Cardiac atrium fibroblast (primary cell): ENCODE results near the gene LSM4. TPM values are rescaled to one million over a fixed set of nuclear protein-coding genes. Genes with fewer than 3 reads are reported as not detected.

Experiments
- total RNA-seq: library from RNA; depleted of rRNA; stranded (reverse); fragments of >200 nt; gene quantifications from 2 replicates; pipeline ENCODE4 v1.2.3, GENCODE V29; 2015

LSM4 gene
- 162 and 199 TPM in 2 replicates for total RNA-seq

DNA sequence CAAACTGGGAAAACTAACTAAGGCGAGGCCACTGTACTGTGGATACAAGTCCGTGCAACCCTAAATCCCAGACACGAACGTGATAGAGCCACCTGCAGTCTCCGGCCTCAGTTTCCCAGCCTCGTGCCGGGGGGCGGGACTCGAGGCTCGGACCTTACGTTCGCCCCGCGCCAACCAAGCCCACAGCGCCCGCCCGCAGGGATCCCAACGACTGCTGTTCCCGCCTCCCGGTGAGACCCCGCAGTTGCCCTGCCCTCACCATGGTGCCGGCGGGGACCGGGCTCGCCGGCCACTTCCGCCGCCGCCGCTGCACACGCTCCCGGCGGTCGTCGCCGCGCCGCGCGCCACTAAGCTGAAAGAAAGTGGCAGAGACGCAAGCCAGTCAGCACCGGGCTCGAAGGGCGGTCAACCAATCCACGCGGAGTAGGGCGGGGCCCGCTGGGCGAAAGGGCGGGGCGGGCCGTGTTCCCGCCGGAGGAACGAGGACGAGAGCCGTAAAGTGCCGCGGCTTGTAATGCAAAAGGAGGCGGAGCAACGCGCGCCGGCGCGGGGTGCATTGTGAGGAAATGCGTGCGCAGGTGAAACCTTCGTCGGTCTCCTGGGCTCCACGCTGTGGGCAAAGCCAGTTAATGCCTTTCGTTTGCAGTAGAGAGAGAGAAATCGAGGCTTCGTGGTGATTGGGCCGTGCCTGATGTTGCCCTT, at the start of gene LSM4:
Gene LSM4, minus strand, starts transcription at position 318 of the 702 bp plus-strand sequence. Its CDS starts 56 bp downstream, at position 262.

GRCh38 chr19:18340190-18340989, 17.5 kb upstream of the LSM4 start, which contains the start of gene PGPEP1:
Gene PGPEP1, plus strand, starts transcription at chr19:18340598. Its CDS starts 84 bp downstream, at chr19:18340682.

GRCh38 chr19:18281082-18282020, 41.5 kb downstream of the LSM4 start, which contains the start of gene JUND:
Gene JUND, minus strand, starts transcription at chr19:18281622. Its CDS starts 138 bp downstream, at chr19:18281484.

GRCh38 chr19:18274219-18274780, 48.6 kb downstream of the LSM4 start, which contains the start of gene IQCN:
Gene IQCN, minus strand, starts transcription at chr19:18274452. Its CDS starts 4,974 bp downstream, at chr19:18269478.

Other genes with a start within 250 kb of the LSM4 start
- 0.16 TPM in 1 of 2 replicates, not detected in the other for gene IL12RB1, start 236.1 kb downstream of the LSM4 start, total RNA-seq
- 2.3 and 6.8 TPM in 2 replicates for gene MAST3, start 225.3 kb downstream of the LSM4 start, total RNA-seq
- gene PIK3R2, start 169.9 kb downstream of the LSM4 start, total RNA-seq = 13.4 and 17.5 TPM in 2 replicates
- 13.1 and 26.9 TPM in 2 replicates for gene IFI30, start 149.3 kb downstream of the LSM4 start, total RNA-seq
- gene MPV17L2, start 129.9 kb downstream of the LSM4 start, total RNA-seq = 74.0 and 75.2 TPM in 2 replicates
- gene RAB3A, start 119.0 kb downstream of the LSM4 start, total RNA-seq = 1.5 and 6.7 TPM in 2 replicates
- gene PDE4C, start 96.6 kb downstream of the LSM4 start, total RNA-seq = 3.2 and 5.2 TPM in 2 replicates
- 0.81 and 2.0 TPM in 2 replicates for gene IQCN, start 48.6 kb downstream of the LSM4 start, total RNA-seq
- gene JUND, start 41.5 kb downstream of the LSM4 start, total RNA-seq = 57.8 and 107 TPM in 2 replicates
- gene PGPEP1, start 17.5 kb upstream of the LSM4 start, total RNA-seq = 3.4 and 7.8 TPM in 2 replicates
- 18.2 and 19.8 TPM in 2 replicates for gene GDF15, start 63.1 kb upstream of the LSM4 start, total RNA-seq
- gene LRRC25, start 74.5 kb upstream of the LSM4 start, total RNA-seq = not detected in 2 replicates
- gene SSBP4, start 96.3 kb upstream of the LSM4 start, total RNA-seq = 99.8 and 114 TPM in 2 replicates
- gene ISYNA1, start 115.1 kb upstream of the LSM4 start, total RNA-seq = 19.5 and 29.5 TPM in 2 replicates
- gene ELL, start 199.0 kb upstream of the LSM4 start, total RNA-seq = 12.3 and 21.4 TPM in 2 replicates
- gene FKBP8, start 220.5 kb upstream of the LSM4 start, total RNA-seq = 400 and 409 TPM in 2 replicates
- gene KXD1, start 234.8 kb upstream of the LSM4 start, total RNA-seq = 113 and 151 TPM in 2 replicates
- 1,196 and 1,251 TPM in 2 replicates for gene UBA52, start 248.8 kb upstream of the LSM4 start, total RNA-seq